Adrenal gland (tissue), 12 donors: Measurements from ENCODE around the gene GNAO1. TPM values are rescaled to one million over a fixed set of nuclear protein-coding genes. Genes with fewer than 3 reads are reported as not detected.

Experiments
- DNase-seq, 7 donors: peaks; one replicate each; pipeline ENCODE4 v3.0.0-alpha.2; 2019 to 2020
- H3K27ac ChIP-seq, 5 donors: fragments of 200-600 bp; sonication (generic) in 4 of 5; 1 replicate in 3 of 5; 2 replicates in 2 of 5; pipeline versions ENCODE4 v1.5.1 to v1.8.0; 2016 to 2020; ENCODE audit warnings: mild to moderate bottlenecking in 1 of 5
- H3K27me3 ChIP-seq: fragments of 200-600 bp; 2 replicates; pipeline ENCODE4 v1.8.0; 2021
- H3K36me3 ChIP-seq, 2 donors: fragments of 200-600 bp; replicated peaks in 1 of 2; 1 replicate in 1 of 2; 2 replicates in 1 of 2; pipeline versions ENCODE4 v1.5.1 to v1.8.0; 2018 to 2022
- H3K4me1 ChIP-seq, 2 donors: fragments of 200-600 bp; replicated peaks in 1 of 2; 1 replicate in 1 of 2; 2 replicates in 1 of 2; pipeline versions ENCODE4 v1.5.1 to v1.8.0; 2018 to 2021
- H3K4me3 ChIP-seq, 4 donors: fragments of 200-600 bp; sonication (generic) in 3 of 4; one replicate each; pipeline ENCODE4 v1.5.1; 2016 to 2018
- H3K9me3 ChIP-seq, 3 donors: fragments of 200-600 bp; sonication (generic) in 1 of 3; replicated peaks in 1 of 3; 1 replicate in 2 of 3; 2 replicates in 1 of 3; pipeline versions ENCODE4 v1.5.1 to v1.8.0; 2016 to 2021
- CTCF ChIP-seq, 6 experiments: fragments of 450-650 bp in 4 of 6; fragments of 200-600 bp in 2 of 6; sonication (generic) in 1 of 6; IDR thresholded peaks; 1 replicate in 5 of 6; 2 replicates in 1 of 6; pipeline versions ENCODE4 v1.5.1 to v1.8.0; 2016 to 2021; ENCODE audit warnings: antibody characterized with exemption in 6 of 6, mild to moderate bottlenecking in 2 of 6, moderate library complexity in 1 of 6
- POLR2A ChIP-seq, 2 donors: fragments of 450-650 bp; IDR thresholded peaks; one replicate each; pipeline ENCODE4 v1.6.1; 2017; ENCODE audit warnings: antibody characterized with exemption in 2 of 2, mild to moderate bottlenecking in 2 of 2, moderate library complexity in 1 of 2
- WGBS, 4 donors: extraction: QIAGEN DNeasy Blood & Tissue Kit in 2 of 4; methylation state at CpG; one replicate each; pipeline versions ENCODE4 v1.1.5 to v1.1.7; 2013 to 2017; 5-methylcytosine and 5-hydroxymethylcytosine counted together
- intact Hi-C, 2 donors: fragments of 100-400 bp; cut with DNase I; formaldehyde crosslinking; loops; one replicate each; pipeline versions ENCODE4 v1.14.1 to v1.15.0; 2022 to 2023
- polyA plus RNA-seq, 3 donors: library from polyadenylated mRNA; stranded (reverse); fragments of 200-250 nt in 2 of 3; fragments of 350-450 nt in 1 of 3; fragmentation: Illumina TruSeq in 1 of 3; extraction: RNeasy Lipid Tissue Mini Kit (QIAGEN cat#74804) in 1 of 3; gene quantifications; one replicate each; pipeline ENCODE4 v1.2.3, GENCODE V29; 2013 to 2014
- total RNA-seq, 9 donors: library from RNA; depleted of rRNA in 4 of 9; stranded (reverse); fragments of >200 nt in 4 of 9; fragments of 120-200 nt in 1 of 9; fragmentation: NEBNext Ultra II Directional in 1 of 9; extraction: Animal tissue kit (Norgen Biotek cat#: 25700) in 1 of 9; gene quantifications; one replicate each; pipeline versions ENCODE4 v1.1.0 to v1.2.4, GENCODE V29; 2013 to 2023
- donor health status: healthy with polysubstance abuse.
- donor health status: Bipolar disorder and iron deficiency.
- donor health status: DM: yes; HTN: yes; CAD: no.
- donor health status: DM: no; HTN: no; CAD: no.
- donor health status: DM: no; HTN: no; CAD: no.
- donor health status: DM: yes; HTN: yes; CAD: no.

The GNAO1 gene
- total and polyA plus RNA-seq, 12 donors: 1.8 to 36.6 (median 5.9) TPM

- Histone ChIP-seq H3K9me3 (no peaks in the 10 kb centered on the region), H3K4me1 (no peaks in the 10 kb centered on the region), H3K27me3 (no peaks in the 10 kb centered on the region), H3K36me3 (no peaks in the 10 kb centered on the region), H3K4me3 (no peak overlapping the region), H3K27ac (no peak overlapping the region)
- DNase-seq: no peak
- 73 to 89% (median 84%) methylated on average over 6 of the region's 6 CpGs for WGBS, 4 donors
- intact Hi-C loops: no loop called here
- TF ChIP-seq POLR2A (IDR thresholded peaks at IDR 0.05): no peak
- no peak for TF ChIP-seq CTCF (IDR thresholded peaks at IDR 0.05)
Measured at GRCh38 chr16:56303880-56304279, 112.6 kb downstream of the GNAO1 start.

GRCh38 chr16:56305956-56306565 is 114.8 kb downstream of the GNAO1 start:
- Histone ChIP-seq H3K4me3 (no peak overlapping the region), H3K27ac (no peak overlapping the region), H3K36me3 (no peaks in the 10 kb centered on the region), H3K4me1 (no peaks in the 10 kb centered on the region), H3K27me3 (no peaks in the 10 kb centered on the region), H3K9me3 (no peaks in the 10 kb centered on the region)
- no peak for DNase-seq
- no peak for TF ChIP-seq CTCF (IDR thresholded peaks at IDR 0.05)
- no peak for TF ChIP-seq POLR2A (IDR thresholded peaks at IDR 0.05)
- WGBS, 4 donors: 43 to 70% (median 69%) methylated on average over 5 to 9 of the region's 9 CpGs
- intact Hi-C loops: no loop called here

GRCh38 chr16:56306690-56307533 is 115.6 kb downstream of the GNAO1 start:
- Histone ChIP-seq H3K9me3 (no peaks in the 10 kb centered on the region), H3K36me3 (no peaks in the 10 kb centered on the region), H3K4me1 (no peaks in the 10 kb centered on the region), H3K27me3 (no peaks in the 10 kb centered on the region), H3K4me3 (no peak overlapping the region), H3K27ac (no peak overlapping the region)
- no peak for DNase-seq
- no peak for TF ChIP-seq POLR2A (IDR thresholded peaks at IDR 0.05)
- no peak for TF ChIP-seq CTCF (IDR thresholded peaks at IDR 0.05)
- WGBS, 4 donors: 67 to 73% (median 71%) methylated on average over 5 to 16 of the region's 16 CpGs
- intact Hi-C loops: no loop called here

GRCh38 chr16:56307534-56307873 is 116.2 kb downstream of the GNAO1 start:
- no peaks in the 10 kb centered on the region for H3K4me1 ChIP-seq
- TF ChIP-seq POLR2A (IDR thresholded peaks at IDR 0.05): no peak
- TF ChIP-seq CTCF (IDR thresholded peaks at IDR 0.05): no peak
- intact Hi-C loops: no loop called here
- DNase-seq: no peak
- H3K4me3 ChIP-seq: no peak overlapping the region
- no peak overlapping the region for H3K27ac ChIP-seq
- WGBS, 4 donors: 67 to 88% (median 80%) methylated on average over 2 of the region's 2 CpGs
- no peaks in the 10 kb centered on the region for H3K36me3 ChIP-seq
- no peaks in the 10 kb centered on the region for H3K27me3 ChIP-seq
- no peaks in the 10 kb centered on the region for H3K9me3 ChIP-seq
